Hypothalamus (tissue), 51 donors: ENCODE measurements around the gene SHROOM3.

Source experiments
- DNase-seq, 51 donors: peaks; one replicate each; lab custom pipeline; 2025; lab: John Stamatoyannopoulos, UW

SHROOM3 gene

GRCh38 chr4:76562836-76563453 is 127.9 kb downstream of the SHROOM3 start:
- DNase-seq: no peak

- DNase-seq: no peak
Measured at GRCh38 chr4:76563454-76564122, 128.6 kb downstream of the SHROOM3 start.

GRCh38 chr4:76564123-76564915 is 129.3 kb downstream of the SHROOM3 start:
- no peak for DNase-seq

GRCh38 chr4:76568262-76568661 is 133.2 kb downstream of the SHROOM3 start:
- no peak for DNase-seq

- DNase-seq: no peak
Measured at GRCh38 chr4:76569225-76569624, 134.2 kb downstream of the SHROOM3 start.

- DNase-seq: no peak
Measured at GRCh38 chr4:76569706-76570105, 134.7 kb downstream of the SHROOM3 start.

- no peak for DNase-seq
Measured at GRCh38 chr4:76570141-76570973, 135.3 kb downstream of the SHROOM3 start.

- no peak for DNase-seq
Measured at GRCh38 chr4:76571274-76571673, 136.2 kb downstream of the SHROOM3 start.

- DNase-seq: no peak
Measured at GRCh38 chr4:76572224-76572623, 137.2 kb downstream of the SHROOM3 start.

GRCh38 chr4:76576824-76577223 is 141.8 kb downstream of the SHROOM3 start:
- no peak for DNase-seq

GRCh38 chr4:76578002-76578560 is 143.1 kb downstream of the SHROOM3 start:
- DNase-seq: no peak

- DNase-seq: no peak
Measured at GRCh38 chr4:76579596-76580375, 144.8 kb downstream of the SHROOM3 start.

- DNase-seq: no peak
Measured at GRCh38 chr4:76581077-76581962, 146.3 kb downstream of the SHROOM3 start.

GRCh38 chr4:76582074-76582816 is 147.2 kb downstream of the SHROOM3 start:
- DNase-seq: no peak

- DNase-seq: no peak
Measured at GRCh38 chr4:76582817-76583087, 147.7 kb downstream of the SHROOM3 start.

GRCh38 chr4:76584241-76585152 is 149.5 kb downstream of the SHROOM3 start:
- DNase-seq: no peak

- no peak for DNase-seq
Measured at GRCh38 chr4:76585272-76585671, 150.2 kb downstream of the SHROOM3 start.
